Upper lobe of left lung (tissue), 6 donors: ENCODE data around the gene CUZD1. TPM values are rescaled to one million over a fixed set of nuclear protein-coding genes. Genes with fewer than 3 reads are reported as not detected.

Experiments
- ATAC-seq, 2 donors: fragments of 200-7000 bp; cut with Tn5 transposase; one replicate each; pipeline ENCODE4 v1.9.1; 2022; ENCODE audit warnings: mild to moderate bottlenecking in 2 of 2, moderate library complexity in 2 of 2; ENCODE audit not compliant: low FRiP score in 2 of 2
- DNase-seq, 2 donors: peaks; one replicate each; pipeline ENCODE4 v3.0.0-alpha.2; 2019 to 2020
- H3K27ac ChIP-seq, 4 donors: fragments of 200-600 bp; sonication (generic); one replicate each; pipeline ENCODE4 v1.5.1; 2016 to 2019
- H3K27me3 ChIP-seq, 4 donors: fragments of 200-600 bp; sonication (generic); one replicate each; pipeline ENCODE4 v1.5.1; 2017 to 2019
- H3K36me3 ChIP-seq, 4 donors: fragments of 200-600 bp; sonication (generic); one replicate each; pipeline ENCODE4 v1.5.1; 2016 to 2019
- H3K4me1 ChIP-seq, 4 donors: fragments of 200-600 bp; sonication (generic); one replicate each; pipeline ENCODE4 v1.5.1; 2018 to 2019
- H3K4me3 ChIP-seq, 4 donors: fragments of 200-600 bp; sonication (generic); one replicate each; pipeline ENCODE4 v1.5.1; 2017 to 2019; ENCODE audit warnings: mild to moderate bottlenecking in 2 of 4, moderate library complexity in 1 of 4
- H3K9me3 ChIP-seq, 4 donors: fragments of 200-600 bp; sonication (generic); one replicate each; pipeline ENCODE4 v1.5.1; 2018 to 2019
- CTCF ChIP-seq, 6 experiments: fragments of 450-650 bp in 4 of 6; fragments of 200-600 bp in 2 of 6; sonication (generic) in 2 of 6; IDR thresholded peaks; one replicate each; pipeline ENCODE4 v1.5.1; 2016 to 2019; ENCODE audit warnings: antibody characterized with exemption in 6 of 6
- EP300 ChIP-seq, 4 donors: sonication (generic); formaldehyde crosslinking; IDR thresholded peaks; one replicate each; pipeline ENCODE4 v1.5.1; 2017; ENCODE audit warnings: antibody characterized with exemption in 4 of 4, control low read depth in 2 of 4
- POLR2A ChIP-seq, 4 donors: fragments of 450-650 bp; IDR thresholded peaks; one replicate each; pipeline ENCODE4 v1.5.1; 2016 to 2017; ENCODE audit warnings: antibody characterized with exemption in 4 of 4, mild to moderate bottlenecking in 2 of 4
- POLR2AphosphoS5 ChIP-seq, 2 donors: sonication (generic); formaldehyde crosslinking; IDR thresholded peaks; one replicate each; pipeline ENCODE4 v1.5.1; 2017; ENCODE audit warnings: antibody characterized with exemption in 2 of 2
- WGBS, 2 donors: methylation state at CpG; one replicate each; pipeline ENCODE4 v1.1.5; 2017 to 2018; 5-methylcytosine and 5-hydroxymethylcytosine counted together
- total RNA-seq, 6 donors: library from RNA; depleted of rRNA in 4 of 6; stranded (reverse); fragments of >200 nt in 4 of 6; gene quantifications; one replicate each; pipeline versions ENCODE4 v1.1.0 to v1.2.1, GENCODE V29; 2016 to 2021
- donor health status: DM: no; HTN: no; CAD: no; lungs with moderate emphysema.
- donor health status: DM: no; HTN: yes; CAD: no; lungs with severe emphysema.

The CUZD1 gene
- total RNA-seq, 6 donors from 2014 or later: 0.30 to 4.2 (median 1.1) TPM; not detected in 1

DNA sequence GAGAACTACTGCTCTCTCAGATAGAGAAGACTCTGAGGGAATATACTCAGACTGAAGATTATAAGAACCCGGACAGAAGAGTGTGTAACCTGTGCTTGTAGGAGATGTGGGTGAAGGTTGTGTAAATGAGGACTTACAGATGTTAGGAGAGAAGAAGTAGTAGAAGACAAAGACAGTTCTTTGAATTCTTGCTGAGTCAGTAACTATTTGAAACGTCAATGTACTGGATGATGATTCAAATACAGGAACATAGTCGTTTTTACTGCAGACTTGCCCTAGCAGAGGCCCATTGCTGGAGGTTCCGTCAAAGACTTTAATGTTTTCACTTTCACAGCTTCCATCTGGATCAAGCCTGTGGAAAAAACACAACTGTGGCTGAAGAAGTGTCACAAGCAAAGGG is 6.8 kb downstream of the CUZD1 start:
- Histone ChIP-seq H3K4me1 (no peaks in the 10 kb centered on the region), H3K27ac (no peak overlapping the region), H3K4me3 (no peak overlapping the region), H3K36me3 (peaks cover 0 to 16% (median 2%) of the 10 kb centered on the region in 4 donors), H3K27me3 (no peaks in the 10 kb centered on the region), H3K9me3 (peaks cover 0 to 3% (median 0%) of the 10 kb centered on the region in 4 donors)
- ATAC-seq (no peak), DNase-seq (no peak)
- TF ChIP-seq CTCF (IDR thresholded peaks at IDR 0.05) (no peak), POLR2A (IDR thresholded peaks at IDR 0.05) (no peak), POLR2AphosphoS5 (IDR thresholded peaks at IDR 0.05) (no peak), EP300 (IDR thresholded peaks at IDR 0.05) (no peak)
- WGBS, 2 donors: 85 to 91% methylated on average over 4 of the region's 4 CpGs

- Histone ChIP-seq H3K9me3 (no peaks in the 10 kb centered on the region), H3K36me3 (peaks cover 0 to 22% (median 2%) of the 10 kb centered on the region in 4 donors), H3K4me3 (no peak overlapping the region), H3K4me1 (no peaks in the 10 kb centered on the region), H3K27ac (no peak overlapping the region), H3K27me3 (no peaks in the 10 kb centered on the region)
- no peak for TF ChIP-seq POLR2A (IDR thresholded peaks at IDR 0.05)
- no peak for TF ChIP-seq CTCF (IDR thresholded peaks at IDR 0.05)
- TF ChIP-seq POLR2AphosphoS5 (IDR thresholded peaks at IDR 0.05): no peak
- no peak for TF ChIP-seq EP300 (IDR thresholded peaks at IDR 0.05)
- ATAC-seq (no peak), DNase-seq (no peak)
- 85 to 89% methylated on average over 2 of the region's 2 CpGs for WGBS, 2 donors
Observed at GRCh38 chr10:122835908-122836307, 9.7 kb downstream of the CUZD1 start.

- 77 to 88% methylated on average over 1 of the region's 1 CpG for WGBS, 2 donors
- peaks cover 0 to 8% (median 0%) of the 10 kb centered on the region in 4 donors for H3K36me3 ChIP-seq
- DNase-seq (no peak), ATAC-seq (no peak)
- H3K27ac ChIP-seq: no peak overlapping the region
- H3K4me3 ChIP-seq: no peak overlapping the region
- no peak for TF ChIP-seq POLR2A (IDR thresholded peaks at IDR 0.05)
- no peak for TF ChIP-seq POLR2AphosphoS5 (IDR thresholded peaks at IDR 0.05)
- TF ChIP-seq CTCF (IDR thresholded peaks at IDR 0.05): no peak
- no peak for TF ChIP-seq EP300 (IDR thresholded peaks at IDR 0.05)
- no peaks in the 10 kb centered on the region for H3K4me1 ChIP-seq
- no peaks in the 10 kb centered on the region for H3K9me3 ChIP-seq
- no peaks in the 10 kb centered on the region for H3K27me3 ChIP-seq
Observed at GRCh38 chr10:122830965-122831353, 14.7 kb downstream of the CUZD1 start.

DNA sequence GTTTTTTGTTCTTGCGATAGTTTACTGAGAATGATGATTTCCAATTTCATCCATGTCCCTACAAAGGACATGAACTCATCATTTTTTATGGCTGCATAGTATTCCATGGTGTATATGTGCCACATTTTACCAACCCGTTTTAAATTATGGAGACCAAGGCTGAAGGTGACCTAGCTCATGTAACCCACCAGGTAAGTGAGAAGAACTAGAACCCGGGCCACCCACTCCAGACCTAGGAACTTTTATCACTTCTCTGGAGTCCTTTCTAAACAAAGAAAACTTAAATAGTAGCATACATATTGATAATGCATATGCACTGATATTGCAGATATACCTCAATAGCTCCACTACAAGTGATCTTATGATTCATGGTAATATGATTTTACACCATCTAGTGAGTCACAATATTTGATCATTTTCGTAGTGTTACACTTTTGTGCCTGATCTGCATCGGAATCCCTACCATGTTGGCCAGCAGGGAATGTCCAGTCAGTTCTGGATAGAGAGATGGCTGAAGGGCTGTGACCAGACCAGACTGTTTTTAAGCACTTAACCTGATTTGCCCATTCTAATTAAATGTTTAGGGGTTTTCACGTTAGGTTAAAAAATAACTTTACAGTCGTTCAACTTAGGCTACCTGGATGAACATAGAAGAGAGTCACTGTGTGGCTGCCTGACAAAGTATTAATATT is 15.2 kb downstream of the CUZD1 start:
- 91% methylated on average over 6 to 7 of the region's 7 CpGs for WGBS, 2 donors
- H3K4me3 ChIP-seq: no peak overlapping the region
- ATAC-seq: no peak

More for the DNA sequence above, 15.2 kb downstream of the CUZD1 start:
- Histone ChIP-seq H3K36me3 (peaks cover 0 to 5% (median 0%) of the 10 kb centered on the region in 4 donors), H3K4me1 (no peaks in the 10 kb centered on the region), H3K9me3 (no peaks in the 10 kb centered on the region), H3K27me3 (no peaks in the 10 kb centered on the region), H3K27ac (no peak overlapping the region)
- no peak for DNase-seq
- no peak for TF ChIP-seq CTCF (IDR thresholded peaks at IDR 0.05)
- no peak for TF ChIP-seq POLR2AphosphoS5 (IDR thresholded peaks at IDR 0.05)
- TF ChIP-seq POLR2A (IDR thresholded peaks at IDR 0.05): no peak
- no peak for TF ChIP-seq EP300 (IDR thresholded peaks at IDR 0.05)
